ENCODE results near the gene TMEM88. TPM values are rescaled to one million over a fixed set of nuclear protein-coding genes. Genes with fewer than 3 reads are reported as not detected.
"Not testable (repeated sequence)": the region's sequence is repeated elsewhere in the genome, so short reads cannot be mapped to it uniquely, and the experiment has no call there.

Gene TMEM88
- total and polyA plus RNA-seq, 5 donors: 9.0 to 74.5 (median 17.1) TPM

- peak; percentile 65 to 69 for ATAC-seq
- peaks cover 6% of the 10 kb centered on the region for H3K4me1 ChIP-seq (ENCODE audit: control insufficient read depth, insufficient read depth, low read length)
- H3K27me3 ChIP-seq (ENCODE audit: control insufficient read depth, insufficient read depth): no peaks in the 10 kb centered on the region
- peak within 1 kb of the TSS; percentile 43 for H3K4me3 ChIP-seq (ENCODE audit: low read length)
- DNase-seq: peak; percentile 92 to 95 (median 93)
- intact Hi-C loops (cut with DNase I): loop anchor here in 1 of 4 donors (2.0 to 10.0 kb wide), 2 partner anchors 23 to 113 kb away; partner anchors contain the start of gene KDM6B
- no peaks in the 10 kb centered on the region for H3K9me3 ChIP-seq (ENCODE audit: control insufficient read depth, low read length)
- H3K27ac ChIP-seq (ENCODE audit: low read length): peak within 1 kb of the TSS; percentile 89
- 2% methylated on average over 48 of the region's 48 CpGs for WGBS
Observed at GRCh38 chr17:7857713-7858521, 3.1 kb downstream of the TMEM88 start, which contains the start of gene CYB5D1. Gene CYB5D1, plus strand, starts transcription at chr17:7858003. Its CDS starts 132 bp downstream, at chr17:7858135.

GRCh38 chr17:7858522-7858810, 3.6 kb downstream of the TMEM88 start:
- peak; percentile 55 to 80 (median 78) for DNase-seq
- H3K4me1 ChIP-seq (ENCODE audit: control insufficient read depth, insufficient read depth, low read length): peaks cover 6% of the 10 kb centered on the region
- peak overlapping the region; percentile 89 for H3K27ac ChIP-seq (ENCODE audit: low read length)
- ATAC-seq: peak in 1 of 2 donors; percentile 2
- WGBS: 29% methylated on average over 20 of the region's 20 CpGs
- H3K4me3 ChIP-seq (ENCODE audit: low read length): peak overlapping the region; percentile 43
- no peaks in the 10 kb centered on the region for H3K27me3 ChIP-seq (ENCODE audit: control insufficient read depth, insufficient read depth)
- intact Hi-C loops (cut with DNase I): loop anchor here in 1 of 4 donors (10.0 kb wide), 1 partner anchor 114 kb away; no protein-coding TSS in a partner anchor
- H3K9me3 ChIP-seq (ENCODE audit: control insufficient read depth, low read length): no peaks in the 10 kb centered on the region

- WGBS: 83% methylated on average over 8 of the region's 8 CpGs
- intact Hi-C loops (cut with DNase I): loop anchor here in 1 of 4 donors (10.0 kb wide), 1 partner anchor 114 kb away; no protein-coding TSS in a partner anchor
- Histone ChIP-seq H3K27ac (ENCODE audit: low read length) (no peak overlapping the region), H3K9me3 (ENCODE audit: control insufficient read depth, low read length) (no peaks in the 10 kb centered on the region), H3K4me3 (ENCODE audit: low read length) (peak overlapping the region; percentile 43), H3K4me1 (ENCODE audit: control insufficient read depth, insufficient read depth, low read length) (peaks cover 6% of the 10 kb centered on the region), H3K27me3 (ENCODE audit: control insufficient read depth, insufficient read depth) (no peaks in the 10 kb centered on the region)
- ATAC-seq (no peak), DNase-seq (no peak)
Observed at GRCh38 chr17:7859028-7859427, 4.2 kb downstream of the TMEM88 start.

- H3K4me1 ChIP-seq (ENCODE audit: control insufficient read depth, insufficient read depth, low read length): no peaks in the 10 kb centered on the region
- 35% methylated on average over 3 of the region's 3 CpGs for WGBS
- no peaks in the 10 kb centered on the region for H3K27me3 ChIP-seq (ENCODE audit: control insufficient read depth, insufficient read depth)
- ATAC-seq: no peak
- no peaks in the 10 kb centered on the region for H3K9me3 ChIP-seq (ENCODE audit: control insufficient read depth, low read length)
- intact Hi-C loops (cut with DNase I): loop anchor here (1.0 to 10.0 kb wide), 5 partner anchors 124 to 182 kb away; no protein-coding TSS in a partner anchor
- no peak overlapping the region for H3K4me3 ChIP-seq (ENCODE audit: low read length)
- H3K27ac ChIP-seq (ENCODE audit: low read length): no peak overlapping the region
- peak in 2 of 3 donors; percentile 28 to 74 for DNase-seq
Observed at GRCh38 chr17:7862692-7863437, 8.0 kb downstream of the TMEM88 start.

GRCh38 chr17:7864384-7864783, 9.5 kb downstream of the TMEM88 start:
- WGBS: 77% methylated on average over 5 of the region's 5 CpGs
- not testable (repeated sequence) for H3K27me3 ChIP-seq (ENCODE audit: control insufficient read depth, insufficient read depth); H3K27ac ChIP-seq (ENCODE audit: low read length); H3K9me3 ChIP-seq (ENCODE audit: control insufficient read depth, low read length); DNase-seq; H3K4me1 ChIP-seq (ENCODE audit: control insufficient read depth, insufficient read depth, low read length); H3K4me3 ChIP-seq (ENCODE audit: low read length); ATAC-seq
- intact Hi-C loops (cut with DNase I): loop anchor here in 2 of 4 donors (5.0 to 10.0 kb wide), 3 partner anchors 123 to 180 kb away; no protein-coding TSS in a partner anchor

GRCh38 chr17:7864995-7865650, 10.3 kb downstream of the TMEM88 start:
- DNase-seq (no peak), ATAC-seq (no peak)
- Histone ChIP-seq H3K9me3 (ENCODE audit: control insufficient read depth, low read length) (no peaks in the 10 kb centered on the region), H3K4me3 (ENCODE audit: low read length) (no peak overlapping the region), H3K27ac (ENCODE audit: low read length) (no peak overlapping the region), H3K27me3 (ENCODE audit: control insufficient read depth, insufficient read depth) (no peaks in the 10 kb centered on the region), H3K4me1 (ENCODE audit: control insufficient read depth, insufficient read depth, low read length) (no peaks in the 10 kb centered on the region)
- 96% methylated on average over 5 of the region's 5 CpGs for WGBS
- intact Hi-C loops (cut with DNase I): loop anchor here in 2 of 4 donors (5.0 to 10.0 kb wide), 3 partner anchors 122 to 180 kb away; no protein-coding TSS in a partner anchor

GRCh38 chr17:7867881-7868329, 13.0 kb downstream of the TMEM88 start:
- DNase-seq (no peak), ATAC-seq (no peak)
- no peaks in the 10 kb centered on the region for H3K4me1 ChIP-seq (ENCODE audit: control insufficient read depth, insufficient read depth, low read length)
- WGBS: 71% methylated on average over 5 of the region's 5 CpGs
- intact Hi-C loops (cut with DNase I): loop anchor here in 1 of 4 donors (10.0 kb wide), 1 partner anchor 177 kb away; no protein-coding TSS in a partner anchor
- no peaks in the 10 kb centered on the region for H3K9me3 ChIP-seq (ENCODE audit: control insufficient read depth, low read length)
- H3K27ac ChIP-seq (ENCODE audit: low read length): no peak overlapping the region
- no peak overlapping the region for H3K4me3 ChIP-seq (ENCODE audit: low read length)
- H3K27me3 ChIP-seq (ENCODE audit: control insufficient read depth, insufficient read depth): no peaks in the 10 kb centered on the region

GRCh38 chr17:7873051-7873450, 18.2 kb downstream of the TMEM88 start:
- H3K4me1 ChIP-seq (ENCODE audit: control insufficient read depth, insufficient read depth, low read length): no peaks in the 10 kb centered on the region
- no peaks in the 10 kb centered on the region for H3K9me3 ChIP-seq (ENCODE audit: control insufficient read depth, low read length)
- H3K27me3 ChIP-seq (ENCODE audit: control insufficient read depth, insufficient read depth): no peaks in the 10 kb centered on the region
- H3K27ac ChIP-seq (ENCODE audit: low read length): no peak overlapping the region
- DNase-seq (no peak), ATAC-seq (no peak)
- 71% methylated on average over 4 of the region's 4 CpGs for WGBS
- H3K4me3 ChIP-seq (ENCODE audit: low read length): no peak overlapping the region
- intact Hi-C loops (cut with DNase I): no loop called here

GRCh38 chr17:7875804-7876370, 21.0 kb downstream of the TMEM88 start:
- intact Hi-C loops (cut with DNase I): no loop called here
- H3K27me3 ChIP-seq (ENCODE audit: control insufficient read depth, insufficient read depth): no peaks in the 10 kb centered on the region
- no peak overlapping the region for H3K4me3 ChIP-seq (ENCODE audit: low read length)
- H3K27ac ChIP-seq (ENCODE audit: low read length): no peak overlapping the region
- no peak for ATAC-seq
- H3K4me1 ChIP-seq (ENCODE audit: control insufficient read depth, insufficient read depth, low read length): no peaks in the 10 kb centered on the region
- DNase-seq: no peak
- no peaks in the 10 kb centered on the region for H3K9me3 ChIP-seq (ENCODE audit: control insufficient read depth, low read length)
- 81% methylated on average over 2 of the region's 2 CpGs for WGBS

GRCh38 chr17:7878234-7878633, 23.4 kb downstream of the TMEM88 start:
- DNase-seq (no peak), ATAC-seq (no peak)
- no peak overlapping the region for H3K4me3 ChIP-seq (ENCODE audit: low read length)
- H3K9me3 ChIP-seq (ENCODE audit: control insufficient read depth, low read length): no peaks in the 10 kb centered on the region
- H3K4me1 ChIP-seq (ENCODE audit: control insufficient read depth, insufficient read depth, low read length): no peaks in the 10 kb centered on the region
- WGBS: 96% methylated on average over 7 of the region's 7 CpGs
- H3K27ac ChIP-seq (ENCODE audit: low read length): no peak overlapping the region
- intact Hi-C loops (cut with DNase I): no loop called here
- H3K27me3 ChIP-seq (ENCODE audit: control insufficient read depth, insufficient read depth): no peaks in the 10 kb centered on the region

Measured in right cardiac atrium (tissue), 5 donors.